ENCODE measurements around the gene DEFB131B. TPM values are rescaled to one million over a fixed set of nuclear protein-coding genes. Genes with fewer than 3 reads are reported as not detected.

Gene DEFB131B
- total RNA-seq, 1 donor from 2014 or later: not detected

GRCh38 chr11:71933141-71933933 lies 55.1 kb downstream of the DEFB131B start:
- no peak for TF ChIP-seq EZH2phosphoT487 (IDR thresholded peaks at IDR 0.05)
- TF ChIP-seq EZH2 (IDR thresholded peaks at IDR 0.05): no peak
- no peak for TF ChIP-seq CTCF (IDR thresholded peaks at IDR 0.05)
- H3K4me1 ChIP-seq: peaks cover 7% of the 10 kb centered on the region
- peak overlapping the region; percentile 8 for H3K9ac ChIP-seq
- H3K4me3 ChIP-seq: no peak overlapping the region
- no peak overlapping the region for H3K4me2 ChIP-seq
- Mint-ChIP-seq H3K4me1 (peaks cover 17% of the 10 kb centered on the region), H3K27me3 (ENCODE audit: insufficient read depth, low read depth) (peaks cover 2% of the 10 kb centered on the region), H3K27ac (no peak overlapping the region), H3K4me3 (no peak overlapping the region), H3K36me3 (peaks cover 3% of the 10 kb centered on the region), H3K9me3 (no peaks in the 10 kb centered on the region)
- no peaks in the 10 kb centered on the region for H3K27me3 ChIP-seq
- peaks cover 93% of the 10 kb centered on the region for H3K79me2 ChIP-seq (ENCODE audit: low read depth)
- H3K9me3 ChIP-seq (ENCODE audit: low read depth): no peaks in the 10 kb centered on the region
- no peak overlapping the region for H2AFZ ChIP-seq (replicated peaks)
- no peak overlapping the region for H3K27ac ChIP-seq
- no peaks in the 10 kb centered on the region for H3F3A ChIP-seq (ENCODE audit: low read depth)
- DNase-seq (ENCODE audit: low spot score): no peak
- peaks cover 63% of the 10 kb centered on the region for H4K20me1 ChIP-seq (ENCODE audit: low read depth)
- H3K36me3 ChIP-seq: no peaks in the 10 kb centered on the region

Small RNA genes lying within 50 kb of the gene (small RNA-seq; reads per million reads assigned to genes)
- not detected for gene RNA5SP342

Other genes with a start within 250 kb of the DEFB131B start
- gene DEFB108B, start 45.3 kb upstream of the DEFB131B start, total RNA-seq (ENCODE audit: low replicate concordance): not detected in 2 replicates
- gene XNDC1N, start 50.1 kb downstream of the DEFB131B start, total RNA-seq (ENCODE audit: low replicate concordance): 6.6 and 14.8 TPM in 2 replicates
- 16.7 and 31.8 TPM in 2 replicates for gene RNF121, start 50.6 kb downstream of the DEFB131B start, total RNA-seq (ENCODE audit: low replicate concordance)
- gene IL18BP, start 120.5 kb downstream of the DEFB131B start, total RNA-seq (ENCODE audit: low replicate concordance): 7.5 and 10.3 TPM in 2 replicates
- 130 and 337 TPM in 2 replicates for gene NUMA1, start 202.1 kb downstream of the DEFB131B start, total RNA-seq (ENCODE audit: low replicate concordance)
- 10.5 and 15.0 TPM in 2 replicates for gene LRRC51, start 202.4 kb downstream of the DEFB131B start, total RNA-seq (ENCODE audit: low replicate concordance)
- 41.6 and 73.2 TPM in 2 replicates for gene LAMTOR1, start 224.8 kb downstream of the DEFB131B start, total RNA-seq (ENCODE audit: low replicate concordance)
- gene TOMT, start 227.5 kb downstream of the DEFB131B start, total RNA-seq (ENCODE audit: low replicate concordance): not detected in 2 replicates
- gene ANAPC15, start 234.2 kb downstream of the DEFB131B start, total RNA-seq (ENCODE audit: low replicate concordance): 44.7 and 45.6 TPM in 2 replicates

Data from neural progenitor cell (in vitro differentiated cells).